Mammary epithelial cell (primary cell): Measurements from ENCODE around the gene RARRES2.
"Not testable (repeated sequence)": the region's sequence is repeated elsewhere in the genome, so short reads cannot be mapped to it uniquely, and the experiment has no call there.

Source experiments
- CTCF ChIP-seq, 2 donors: IDR thresholded peaks in 1 of 2; conservative IDR thresholded peaks in 1 of 2; 2 replicates each; pipeline ENCODE4 v1.5.1; 2011 to 2012; ENCODE audit warnings: inconsistent platforms in 2 of 2, low read length in 2 of 2, mild to moderate bottlenecking in 2 of 2, control low read depth in 1 of 2, low read depth in 1 of 2; ENCODE audit not compliant: insufficient read depth in 1 of 2; ENCODE audit errors: extremely low read depth in 1 of 2
- EZH2 ChIP-seq: IDR thresholded peaks from 2 replicates; pipeline ENCODE4 v1.6.1; 2012; ENCODE audit warnings: low read length, inconsistent platforms, borderline replicate concordance

- TF ChIP-seq CTCF (conservative IDR thresholded peaks at IDR 0.05 in 1 of 2, IDR thresholded peaks at IDR 0.05 in 1 of 2; ENCODE audit: extremely low read depth in 1 of 2, insufficient read depth in 1 of 2, low read depth in 1 of 2, low read length in 2 of 2); EZH2: not testable (repeated sequence)
These were observed 51.1 kb downstream of the RARRES2 start for GRCh38 chr7:150290317-150290716.
